ENCODE results near the gene FAM184B.

DNA sequence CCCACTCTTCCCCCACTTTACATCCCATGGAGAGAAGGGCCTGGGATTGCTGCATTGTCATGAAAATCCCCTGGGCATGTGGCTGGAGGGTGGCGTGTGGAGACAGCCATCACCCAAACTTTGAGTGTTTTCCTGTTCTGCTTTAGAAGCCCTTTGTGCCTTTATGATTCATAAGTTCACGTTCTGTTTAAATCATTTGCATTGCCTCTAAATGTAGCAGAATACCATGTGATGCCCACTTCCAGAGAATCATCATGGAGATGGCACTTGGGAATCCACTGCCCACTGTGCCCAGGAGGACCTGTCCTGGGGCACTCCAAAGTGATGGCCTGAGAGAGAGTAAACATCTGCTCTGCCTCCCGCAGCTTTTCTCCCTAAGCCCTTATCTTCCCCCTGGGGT lies 114.2 kb downstream of the FAM184B start:
- TF ChIP-seq EZH2 (IDR thresholded peaks at IDR 0.05) (no peak), FOXP2 (optimal IDR thresholded peaks at IDR 0.05; ENCODE audit: control extremely low read depth, extremely low read length, insufficient read depth) (no peak), POLR2AphosphoS5 (IDR thresholded peaks at IDR 0.05; ENCODE audit: borderline replicate concordance, low read depth, low read length) (no peak)

All from SK-N-MC (cell line).